HCT116 (cell line): ENCODE measurements around the gene IQGAP3. TPM values are rescaled to one million over a fixed set of nuclear protein-coding genes. Genes with fewer than 3 reads are reported as not detected.
A peak's percentile ranks its signal among the peaks of the same experiment; 100 is the strongest.

ENCODE experiments used
- ATAC-seq: fragments of 200-7000 bp; cut with Tn5 transposase; 2 replicates; pipeline ENCODE4 v1.9.1; 2020; ENCODE audit warnings: mild to moderate bottlenecking, moderate library complexity
- BruUV-seq: library from RNA; stranded (reverse); fragments of 400-500 nt; replicated peaks from 2 replicates; lab custom pipeline; 2021; lab: Mats Ljungman, UMichigan
- CTCF ChIA-PET: fragments of 300-600 bp; sonication (Branson Sonifier 250); formaldehyde crosslinking; loops from one replicate; lab custom pipeline; 2021; ENCODE audit warnings: antibody characterized with exemption; lab: Charles Lee
- POLR2A ChIA-PET: fragments of 300-600, 350-600 bp; sonication (Branson Sonifier 250); formaldehyde crosslinking; loops from one replicate; lab custom pipeline; 2021; ENCODE audit warnings: antibody characterized with exemption; lab: Charles Lee
- RAD21 ChIA-PET, 2 experiments: fragments of 300-600 bp; sonication (Branson Sonifier 250); formaldehyde crosslinking; loops; one replicate each; lab custom pipeline; 2023; ENCODE audit warnings: low total read pairs in 2 of 2; ENCODE audit not compliant: uncharacterized antibody in 2 of 2, unreplicated experiment in 2 of 2, low non-redundant PET in 1 of 2; lab: Charles Lee
- DNase-seq: peaks from one replicate; pipeline ENCODE4 v3.0.0-alpha.2; 2010; ENCODE audit warnings: low read depth, low spot score
- H2AFZ ChIP-seq: fragments of 200-600 bp; shearing (Covaris generic), sonication (generic); 2 replicates; pipeline ENCODE4 v1.6.1; 2017; ENCODE audit warnings: low read depth, mixed run types, mixed read lengths, antibody characterized with exemption, low read length; ENCODE audit not compliant: poor library complexity, severe bottlenecking
- H3K27ac ChIP-seq: 2 replicates; pipeline ENCODE4 v1.5.1; 2012; ENCODE audit warnings: low read depth, low read length
- H3K27me3 ChIP-seq: fragments of 200-600 bp; sonication (generic); 2 replicates; pipeline ENCODE4 v1.6.1; 2016; ENCODE audit warnings: mixed run types, low read length, mixed read lengths; ENCODE audit not compliant: insufficient read depth
- H3K36me3 ChIP-seq, 2 experiments: fragments of 200-500 bp in 1 of 2; fragments of 200-600 bp in 1 of 2; sonication (Bioruptor generic) in 1 of 2; sonication (generic) in 1 of 2; 2 replicates each; pipeline versions ENCODE4 v1.5.1 to v1.6.1; 2014 to 2016; ENCODE audit warnings: low read length in 2 of 2, inconsistent platforms in 1 of 2, mixed read lengths in 1 of 2, mixed run types in 1 of 2; ENCODE audit not compliant: insufficient read depth in 2 of 2, control insufficient read depth in 1 of 2
- H3K4me1 ChIP-seq, 2 experiments: fragments of 200-600 bp in 1 of 2; sonication (generic) in 1 of 2; 2 replicates each; pipeline versions ENCODE4 v1.5.1 to v1.6.1; 2012 to 2017; ENCODE audit warnings: low read length in 2 of 2, inconsistent platforms in 1 of 2, mild to moderate bottlenecking in 1 of 2, mixed read lengths in 1 of 2, mixed run types in 1 of 2, moderate library complexity in 1 of 2; ENCODE audit not compliant: insufficient read depth in 2 of 2, control insufficient read depth in 1 of 2
- H3K4me2 ChIP-seq: fragments of 200-600 bp; sonication (generic); 2 replicates; pipeline ENCODE4 v1.6.1; 2017; ENCODE audit warnings: mixed run types, low read length, mixed read lengths
- H3K4me3 ChIP-seq, 2 experiments: fragments of 200-600 bp in 1 of 2; sonication (generic) in 1 of 2; replicated peaks in 1 of 2; 2 replicates each; pipeline ENCODE4 v1.5.1; 2011 to 2016; ENCODE audit warnings: low read length in 2 of 2, control low read depth in 1 of 2, low read depth in 1 of 2, mild to moderate bottlenecking in 1 of 2, mixed read lengths in 1 of 2, mixed run types in 1 of 2
- H3K79me2 ChIP-seq: fragments of 200-600 bp; sonication (generic); 2 replicates; pipeline ENCODE4 v1.6.1; 2017; ENCODE audit warnings: mild to moderate bottlenecking, mixed run types, low read length, moderate library complexity, mixed read lengths; ENCODE audit not compliant: insufficient read depth
- H3K9ac ChIP-seq: fragments of 200-600 bp; sonication (generic); 2 replicates; pipeline ENCODE4 v1.6.1; 2016; ENCODE audit warnings: low read length, mixed read lengths
- H3K9me2 ChIP-seq: fragments of 200-600 bp; sonication (generic), shearing (Covaris generic); 2 replicates; pipeline ENCODE4 v1.6.1; 2017; ENCODE audit warnings: mixed run types, mild to moderate bottlenecking, moderate library complexity; ENCODE audit not compliant: insufficient read depth
- H3K9me3 ChIP-seq, 2 experiments: fragments of 200-500 bp in 1 of 2; fragments of 200-600 bp in 1 of 2; sonication (Bioruptor generic) in 1 of 2; sonication (generic) in 1 of 2; 2 replicates each; pipeline ENCODE4 v1.6.1; 2014 to 2017; ENCODE audit warnings: low read length in 2 of 2, mixed read lengths in 2 of 2, inconsistent platforms in 1 of 2, low read depth in 1 of 2, mild to moderate bottlenecking in 1 of 2, mixed run types in 1 of 2, moderate library complexity in 1 of 2; ENCODE audit not compliant: control insufficient read depth in 1 of 2, insufficient read depth in 1 of 2
- H4K20me1 ChIP-seq: fragments of 200-600 bp; sonication (generic), shearing (Covaris generic); 2 replicates; pipeline ENCODE4 v1.6.1; 2017; ENCODE audit warnings: mixed run types, mild to moderate bottlenecking, moderate library complexity; ENCODE audit not compliant: insufficient read depth
- CTCF ChIP-seq, 3 experiments: fragments of 200-600 bp in 1 of 3; sonication (generic) in 1 of 3; IDR thresholded peaks in 2 of 3; conservative IDR thresholded peaks in 1 of 3; 2 replicates each; pipeline ENCODE4 v1.5.1; 2012 to 2017; ENCODE audit warnings: low read depth in 2 of 3, low read length in 2 of 3, antibody characterized with exemption in 1 of 3, borderline replicate concordance in 1 of 3, control low read depth in 1 of 3, mild to moderate bottlenecking in 1 of 3, mixed read lengths in 1 of 3, mixed run types in 1 of 3, moderate library complexity in 1 of 3; ENCODE audit not compliant: insufficient read depth in 1 of 3
- ELF1 ChIP-seq: IDR thresholded peaks from 2 replicates; pipeline ENCODE4 v1.6.1; 2012; ENCODE audit warnings: low read depth, borderline replicate concordance
- JUND ChIP-seq: IDR thresholded peaks from 2 replicates; pipeline ENCODE4 v1.6.1; 2012
- RAD21 ChIP-seq: IDR thresholded peaks from 2 replicates; pipeline ENCODE4 v1.6.1; 2012; ENCODE audit warnings: low read depth, mild to moderate bottlenecking
- REST ChIP-seq: IDR thresholded peaks from 2 replicates; pipeline ENCODE4 v1.6.1; 2012; ENCODE audit warnings: low read depth
- SIN3A ChIP-seq: IDR thresholded peaks from 2 replicates; pipeline ENCODE4 v1.6.1; 2012; ENCODE audit warnings: low read depth
- SRF ChIP-seq: IDR thresholded peaks from 2 replicates; pipeline ENCODE4 v1.6.1; 2012; ENCODE audit warnings: low read depth
- intact Hi-C: fragments of 100-400 bp; cut with micrococcal nuclease; formaldehyde crosslinking; loops from 2 replicates; pipeline ENCODE4 v1.10.0; 2022
- total RNA-seq: library from RNA; stranded (reverse); gene quantifications from one replicate; pipeline ENCODE4 v1.2.1, GENCODE V29; 2021; ENCODE audit not compliant: unreplicated experiment

The IQGAP3 gene
- total RNA-seq, 1 experiment from 2014 or later: 38.8 TPM

- peak; percentile 84 for ATAC-seq
- Histone ChIP-seq H3K9me3 (no peaks in the 10 kb centered on the region), H3K4me2 (no peak within 1 kb of the TSS), H3K9me2 (no peaks in the 10 kb centered on the region), H2AFZ (no peak within 1 kb of the TSS), H3K4me3 (no peak within 1 kb of the TSS), H4K20me1 (no peaks in the 10 kb centered on the region), H3K36me3 (no peaks in the 10 kb centered on the region), H3K4me1 (peaks cover 8 to 11% of the 10 kb centered on the region in 2 experiments), H3K79me2 (no peaks in the 10 kb centered on the region), H3K9ac (no peak within 1 kb of the TSS), H3K27me3 (no peaks in the 10 kb centered on the region), H3K27ac (no peak within 1 kb of the TSS)
- no peak for DNase-seq
- ChIA-PET CTCF (interaction anchor here (0.6 to 2.0 kb wide), 6 partner anchors 8 to 271 kb away, joined by 3 to 13 read pairs (median 4); partner anchors contain the start of genes NAXE and NES), RAD21 (no interaction called here), POLR2A (interaction anchor here (0.8 kb wide), 1 partner anchor 17 kb away, joined by 3 read pairs; no protein-coding TSS in a partner anchor)
- BruUV-seq: no TSS peak
- TF ChIP-seq SIN3A (no peak), RAD21 (peak; percentile 35), CTCF (IDR thresholded peaks at IDR 0.05 in 2 of 3, conservative IDR thresholded peaks at IDR 0.05 in 1 of 3; ENCODE audit: borderline replicate concordance in 1 of 3, insufficient read depth in 1 of 3, low read depth in 2 of 3, low read length in 2 of 3) (peak; percentile 22 to 80 (median 61); a peak in 5 of 6 replicates)
- intact Hi-C loops: no loop called here
These were observed 46.7 kb upstream of the IQGAP3 start, which contains the start of gene HAPLN2 for GRCh38 chr1:156618853-156619581. TSS of gene HAPLN2 (plus strand) at chr1:156619415. CDS start at chr1:156623491, 4,076 bp downstream.

GRCh38 chr1:156616463-156616862 lies 44.1 kb upstream of the IQGAP3 start:
- Histone ChIP-seq H3K4me3 (no peak overlapping the region), H4K20me1 (no peaks in the 10 kb centered on the region), H3K36me3 (no peaks in the 10 kb centered on the region), H3K27ac (no peak overlapping the region), H3K4me2 (peak overlapping the region; percentile 18; the same call in 1 of the 2 replicates), H3K27me3 (no peaks in the 10 kb centered on the region), H3K4me1 (peaks cover 8 to 11% of the 10 kb centered on the region in 2 experiments), H3K79me2 (no peaks in the 10 kb centered on the region), H3K9ac (no peak overlapping the region), H3K9me3 (no peaks in the 10 kb centered on the region), H2AFZ (no peak overlapping the region), H3K9me2 (no peaks in the 10 kb centered on the region)
- ChIA-PET POLR2A (no interaction called here), CTCF (interaction anchor here (1.1 to 1.6 kb wide), 2 partner anchors 8 to 30 kb away, joined by 3 to 4 read pairs; no protein-coding TSS in a partner anchor), RAD21 (interaction anchor here in 1 of 2 experiments (0.7 kb wide), 1 partner anchor 25 kb away, joined by 3 read pairs; the partner anchor contains the start of gene NAXE)
- DNase-seq (no peak), ATAC-seq (peak; percentile 37; the same call in 1 of the 2 replicates)
- intact Hi-C loops: no loop called here
- no TSS peak for BruUV-seq
- no peak for TF ChIP-seq CTCF (IDR thresholded peaks at IDR 0.05 in 2 of 3, conservative IDR thresholded peaks at IDR 0.05 in 1 of 3; ENCODE audit: borderline replicate concordance in 1 of 3, insufficient read depth in 1 of 3, low read depth in 2 of 3, low read length in 2 of 3)
- no peak for TF ChIP-seq REST
- no peak for TF ChIP-seq JUND
- no peak for TF ChIP-seq SRF
- no peak for TF ChIP-seq ELF1
